Panc1 (cell line): ENCODE results near the gene ZNF474. TPM values are rescaled to one million over a fixed set of nuclear protein-coding genes. Genes with fewer than 3 reads are reported as not detected.

Experiments
- ATAC-seq: fragments of 200-7000 bp; cut with Tn5 transposase; 2 replicates; pipeline ENCODE4 v1.9.1; 2020; ENCODE audit warnings: mild to moderate bottlenecking, moderate library complexity
- BruUV-seq: library from RNA; stranded (reverse); fragments of 400-500 nt; replicated peaks from 2 replicates; lab custom pipeline; 2021; lab: Mats Ljungman, UMichigan
- CTCF ChIA-PET: fragments of 300-600 bp; sonication (Branson Sonifier 250); formaldehyde crosslinking; loops from one replicate; lab custom pipeline; 2022; ENCODE audit warnings: antibody characterized with exemption; lab: Charles Lee
- POLR2A ChIA-PET: fragments of 300-600 bp; sonication (Branson Sonifier 250); formaldehyde crosslinking; loops from one replicate; lab custom pipeline; 2022; ENCODE audit warnings: antibody characterized with exemption; lab: Charles Lee
- DNase-seq: peaks from one replicate; pipeline ENCODE4 v3.0.0-alpha.2; 2010; ENCODE audit warnings: low read depth, low spot score
- H3K27ac ChIP-seq: 2 replicates; pipeline ENCODE4 v1.5.1; 2011; ENCODE audit warnings: mild to moderate bottlenecking, low read length, inconsistent platforms
- H3K27me3 ChIP-seq: fragments of 200-500 bp; sonication (Bioruptor generic); 2 replicates; pipeline ENCODE4 v1.6.0; 2014; ENCODE audit warnings: low read length, inconsistent platforms; ENCODE audit not compliant: control insufficient read depth, insufficient read depth
- H3K36me3 ChIP-seq: fragments of 200-500 bp; sonication (Bioruptor generic); 2 replicates; pipeline ENCODE4 v1.5.1; 2014; ENCODE audit warnings: inconsistent platforms, mild to moderate bottlenecking, low read length, moderate library complexity; ENCODE audit not compliant: control insufficient read depth, insufficient read depth
- H3K4me1 ChIP-seq: 2 replicates; pipeline ENCODE4 v1.5.1; 2011; ENCODE audit warnings: inconsistent platforms, mild to moderate bottlenecking, low read length, moderate library complexity; ENCODE audit not compliant: control insufficient read depth, insufficient read depth
- H3K4me3 ChIP-seq, 2 experiments: 2 replicates each; pipeline ENCODE4 v1.5.1; 2011 to 2012; ENCODE audit warnings: low read depth in 2 of 2, low read length in 2 of 2, mild to moderate bottlenecking in 2 of 2, inconsistent platforms in 1 of 2, moderate library complexity in 1 of 2
- H3K9me3 ChIP-seq: fragments of 200-500 bp; sonication (Bioruptor generic); 2 replicates; pipeline ENCODE4 v1.5.1; 2014; ENCODE audit warnings: low read depth, mild to moderate bottlenecking, inconsistent platforms, low read length, moderate library complexity; ENCODE audit not compliant: control insufficient read depth, insufficient read depth
- POLR2AphosphoS5 ChIP-seq: IDR thresholded peaks from 2 replicates; pipeline ENCODE4 v1.6.1; 2012; ENCODE audit warnings: mild to moderate bottlenecking, low read depth, low read length, moderate library complexity
- SIN3A ChIP-seq: IDR thresholded peaks from 2 replicates; pipeline ENCODE4 v1.6.1; 2012; ENCODE audit warnings: low read depth, mild to moderate bottlenecking, low read length, moderate library complexity, borderline replicate concordance; ENCODE audit not compliant: insufficient read depth
- TCF7L2 ChIP-seq: IDR thresholded peaks from 2 replicates; pipeline ENCODE4 v1.6.1; 2011; ENCODE audit warnings: mild to moderate bottlenecking, low read depth, low read length, inconsistent platforms
- in situ Hi-C: cut with HindIII; loops from 2 replicates; pipeline ENCODE4 v1.10.0; 2016; ENCODE audit warnings: low sequenced_read_pairs, low pct_unique_long_range_greater_than_20kb
- intact Hi-C: fragments of 100-400 bp; cut with micrococcal nuclease; formaldehyde crosslinking; loops from one replicate; pipeline ENCODE4 v1.10.0; 2022; ENCODE audit not compliant: unreplicated experiment
- total RNA-seq: library from RNA; stranded (reverse); gene quantifications from one replicate; pipeline ENCODE4 v1.2.1, GENCODE V29; 2021; ENCODE audit not compliant: unreplicated experiment
- TF ChIP-seq, protein P1 (sequence below), 2 experiments: IDR thresholded peaks; 2 replicates each; pipeline ENCODE4 v1.6.1; 2011 to 2012; ENCODE audit warnings: low read depth in 2 of 2, control low read depth in 1 of 2, low read length in 1 of 2, mild to moderate bottlenecking in 1 of 2, moderate library complexity in 1 of 2; ENCODE audit not compliant: insufficient read depth in 1 of 2
- TF ChIP-seq, protein P2 (sequence below): fragments of 450-650 bp; IDR thresholded peaks from 2 replicates; pipeline ENCODE4 v1.5.1; 2017; ENCODE audit warnings: mild to moderate bottlenecking

Gene ZNF474
- total RNA-seq, 1 experiment from 2014 or later = not detected

DNA sequence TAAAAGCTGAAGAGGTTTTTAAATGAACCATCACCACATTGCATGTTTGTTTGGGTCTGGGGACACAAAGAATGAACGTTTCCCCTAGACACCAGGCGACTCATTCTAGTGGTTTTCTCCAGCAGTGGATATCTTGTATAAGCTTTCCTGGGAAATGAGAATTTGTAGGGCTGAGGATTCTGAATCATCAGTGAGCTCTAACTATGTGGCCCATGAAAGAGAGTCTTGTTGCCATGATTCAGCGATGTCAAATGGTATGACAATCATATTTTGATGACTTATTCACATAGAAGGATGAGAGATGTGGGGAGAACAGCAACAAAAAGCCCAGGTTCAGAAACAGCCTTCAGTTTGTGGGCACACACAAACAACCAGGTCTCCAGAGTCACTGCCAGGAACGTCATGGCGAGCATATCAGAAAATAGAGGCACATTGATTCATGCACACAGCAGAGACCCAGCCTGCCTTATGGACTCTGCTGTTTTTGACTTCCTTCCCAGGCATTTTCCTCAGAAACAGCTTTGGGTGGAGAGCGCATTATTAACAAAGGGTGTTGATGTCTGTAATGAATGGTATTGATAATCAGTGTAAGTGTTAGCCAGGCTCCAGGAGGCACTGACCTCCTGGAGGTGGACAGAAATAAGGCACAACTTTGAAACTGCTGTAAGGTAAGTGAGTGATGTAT lies 13.3 kb downstream of the ZNF474 start:
- intact Hi-C loops = no loop called here
- Histone ChIP-seq H3K36me3 (no peaks in the 10 kb centered on the region), H3K4me3 (no peak overlapping the region), H3K4me1 (no peaks in the 10 kb centered on the region), H3K9me3 (no peaks in the 10 kb centered on the region), H3K27me3 (no peaks in the 10 kb centered on the region), H3K27ac (no peak overlapping the region)
- TF ChIP-seq SIN3A (no peak), POLR2AphosphoS5 (no peak), TCF7L2 (no peak)
- TF ChIP-seq, protein P1, sequence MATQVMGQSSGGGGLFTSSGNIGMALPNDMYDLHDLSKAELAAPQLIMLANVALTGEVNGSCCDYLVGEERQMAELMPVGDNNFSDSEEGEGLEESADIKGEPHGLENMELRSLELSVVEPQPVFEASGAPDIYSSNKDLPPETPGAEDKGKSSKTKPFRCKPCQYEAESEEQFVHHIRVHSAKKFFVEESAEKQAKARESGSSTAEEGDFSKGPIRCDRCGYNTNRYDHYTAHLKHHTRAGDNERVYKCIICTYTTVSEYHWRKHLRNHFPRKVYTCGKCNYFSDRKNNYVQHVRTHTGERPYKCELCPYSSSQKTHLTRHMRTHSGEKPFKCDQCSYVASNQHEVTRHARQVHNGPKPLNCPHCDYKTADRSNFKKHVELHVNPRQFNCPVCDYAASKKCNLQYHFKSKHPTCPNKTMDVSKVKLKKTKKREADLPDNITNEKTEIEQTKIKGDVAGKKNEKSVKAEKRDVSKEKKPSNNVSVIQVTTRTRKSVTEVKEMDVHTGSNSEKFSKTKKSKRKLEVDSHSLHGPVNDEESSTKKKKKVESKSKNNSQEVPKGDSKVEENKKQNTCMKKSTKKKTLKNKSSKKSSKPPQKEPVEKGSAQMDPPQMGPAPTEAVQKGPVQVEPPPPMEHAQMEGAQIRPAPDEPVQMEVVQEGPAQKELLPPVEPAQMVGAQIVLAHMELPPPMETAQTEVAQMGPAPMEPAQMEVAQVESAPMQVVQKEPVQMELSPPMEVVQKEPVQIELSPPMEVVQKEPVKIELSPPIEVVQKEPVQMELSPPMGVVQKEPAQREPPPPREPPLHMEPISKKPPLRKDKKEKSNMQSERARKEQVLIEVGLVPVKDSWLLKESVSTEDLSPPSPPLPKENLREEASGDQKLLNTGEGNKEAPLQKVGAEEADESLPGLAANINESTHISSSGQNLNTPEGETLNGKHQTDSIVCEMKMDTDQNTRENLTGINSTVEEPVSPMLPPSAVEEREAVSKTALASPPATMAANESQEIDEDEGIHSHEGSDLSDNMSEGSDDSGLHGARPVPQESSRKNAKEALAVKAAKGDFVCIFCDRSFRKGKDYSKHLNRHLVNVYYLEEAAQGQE (IDR thresholded peaks at IDR 0.05; ENCODE audit: insufficient read depth in 1 of 2, low read depth in 2 of 2, low read length in 1 of 2) = no peak
- TF ChIP-seq, protein P2, sequence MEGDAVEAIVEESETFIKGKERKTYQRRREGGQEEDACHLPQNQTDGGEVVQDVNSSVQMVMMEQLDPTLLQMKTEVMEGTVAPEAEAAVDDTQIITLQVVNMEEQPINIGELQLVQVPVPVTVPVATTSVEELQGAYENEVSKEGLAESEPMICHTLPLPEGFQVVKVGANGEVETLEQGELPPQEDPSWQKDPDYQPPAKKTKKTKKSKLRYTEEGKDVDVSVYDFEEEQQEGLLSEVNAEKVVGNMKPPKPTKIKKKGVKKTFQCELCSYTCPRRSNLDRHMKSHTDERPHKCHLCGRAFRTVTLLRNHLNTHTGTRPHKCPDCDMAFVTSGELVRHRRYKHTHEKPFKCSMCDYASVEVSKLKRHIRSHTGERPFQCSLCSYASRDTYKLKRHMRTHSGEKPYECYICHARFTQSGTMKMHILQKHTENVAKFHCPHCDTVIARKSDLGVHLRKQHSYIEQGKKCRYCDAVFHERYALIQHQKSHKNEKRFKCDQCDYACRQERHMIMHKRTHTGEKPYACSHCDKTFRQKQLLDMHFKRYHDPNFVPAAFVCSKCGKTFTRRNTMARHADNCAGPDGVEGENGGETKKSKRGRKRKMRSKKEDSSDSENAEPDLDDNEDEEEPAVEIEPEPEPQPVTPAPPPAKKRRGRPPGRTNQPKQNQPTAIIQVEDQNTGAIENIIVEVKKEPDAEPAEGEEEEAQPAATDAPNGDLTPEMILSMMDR = no peak
- POLR2A ChIA-PET = no interaction called here
- CTCF ChIA-PET = no interaction called here
- ATAC-seq (no peak), DNase-seq (no peak)
- in situ Hi-C loops = no loop called here
- BruUV-seq = no TSS peak

DNA sequence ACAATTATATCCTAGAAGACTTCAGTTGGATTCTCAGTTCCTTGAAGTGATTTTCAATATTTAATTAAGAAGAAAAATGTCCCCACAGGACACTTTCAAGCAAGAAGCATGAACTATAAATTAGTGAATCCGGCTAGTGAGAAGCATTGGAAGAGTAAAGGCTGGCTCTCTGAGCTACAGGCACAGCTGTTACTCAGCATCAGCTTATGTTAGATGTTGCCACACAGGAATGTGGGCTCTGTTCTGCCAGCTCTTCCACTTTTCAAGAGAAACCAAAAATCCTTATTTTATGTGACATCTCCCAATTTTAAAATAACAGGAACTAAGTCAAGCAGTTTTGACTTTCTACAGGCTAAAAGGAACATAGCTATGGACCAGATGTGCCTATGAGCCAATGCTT lies 14.9 kb downstream of the ZNF474 start:
- no TSS peak for BruUV-seq
- Histone ChIP-seq H3K4me1 (no peaks in the 10 kb centered on the region), H3K36me3 (no peaks in the 10 kb centered on the region), H3K9me3 (no peaks in the 10 kb centered on the region), H3K27ac (no peak overlapping the region), H3K27me3 (no peaks in the 10 kb centered on the region), H3K4me3 (no peak overlapping the region)
- DNase-seq = no peak
- TF ChIP-seq SIN3A = no peak
- TF ChIP-seq TCF7L2 = no peak
- TF ChIP-seq POLR2AphosphoS5 = no peak
- TF ChIP-seq, protein P2 = no peak
- TF ChIP-seq, protein P1 (IDR thresholded peaks at IDR 0.05; ENCODE audit: insufficient read depth in 1 of 2, low read depth in 2 of 2, low read length in 1 of 2) = no peak
- POLR2A ChIA-PET = no interaction called here
- no peak for ATAC-seq
- intact Hi-C loops (no loop called here), in situ Hi-C loops (no loop called here)
- CTCF ChIA-PET = no interaction called here
